22Rv1 (cell line): ENCODE data around the gene SCN1A.

Experiments used
- CTCF ChIP-seq: fragments of 450-650 bp; IDR thresholded peaks from 2 replicates; pipeline ENCODE4 v1.5.1; 2017; ENCODE audit warnings: mild to moderate bottlenecking
- ZFX ChIP-seq: fragments of 450-650 bp; IDR thresholded peaks from 2 replicates; pipeline ENCODE4 v1.6.1; 2017; ENCODE audit warnings: antibody characterized with exemption, borderline replicate concordance

- TF ChIP-seq CTCF, result no peak
- no peak for TF ChIP-seq ZFX
These were observed 36.0 kb upstream of the SCN1A start for GRCh38 chr2:166163775-166164174.
